GM19455 (cell line): ENCODE data around the gene TSTD2.

Experiments
- ATAC-seq: cut with Tn5 transposase; IDR thresholded peaks from one replicate; pipeline ENCODE4 v1.9.1; 2021; ENCODE audit not compliant: unreplicated experiment

TSTD2 gene

GRCh38 chr9:97632985-97633858 lies at the start of gene TSTD2, which contains the start of gene NCBP1:
Gene TSTD2 (minus strand): TSS chr9:97633368. CDS start chr9:97627562, 5,806 bp downstream.
Gene NCBP1 (plus strand): TSS chr9:97633821. CDS start chr9:97633882, 61 bp downstream.
- peak; percentile 82 for ATAC-seq

DNA sequence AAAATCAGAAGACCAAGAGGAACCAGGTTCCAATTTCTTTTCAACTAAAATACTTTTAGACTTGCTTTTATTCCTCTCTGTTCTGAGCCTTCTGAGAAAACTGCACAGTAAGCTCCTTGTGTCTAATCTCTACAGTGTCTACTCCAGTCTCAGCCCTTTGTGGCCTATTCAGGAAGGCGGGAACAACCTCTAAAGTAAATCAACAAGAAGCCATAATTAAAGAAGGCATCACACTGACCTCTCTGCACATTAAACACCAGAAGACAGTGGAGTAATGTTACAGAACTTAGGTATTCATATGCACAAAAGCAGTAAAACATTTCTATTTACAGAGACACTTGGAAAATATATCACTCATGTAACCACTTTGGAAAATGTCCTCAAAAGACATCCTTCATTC lies 49.1 kb upstream of the TSTD2 start:
- no peak for ATAC-seq

DNA sequence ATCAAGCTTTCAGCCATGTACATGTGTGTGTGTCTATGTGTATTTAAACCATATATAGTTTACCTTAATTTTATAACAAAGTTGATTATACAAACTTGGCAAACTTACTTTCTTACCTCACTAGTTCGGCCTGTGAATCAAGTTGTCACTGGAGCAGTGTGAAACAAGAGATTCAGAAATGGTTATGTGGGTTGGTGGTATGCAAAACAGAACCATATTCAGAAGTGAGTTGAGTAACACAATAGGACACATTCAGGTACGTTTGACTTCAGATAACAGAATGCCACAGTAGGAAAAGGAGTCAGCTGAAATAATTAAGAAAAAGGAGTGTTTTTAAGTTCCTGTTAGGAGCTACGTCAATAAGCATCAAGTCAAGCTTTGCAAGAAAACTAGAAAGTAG lies 42.5 kb upstream of the TSTD2 start:
- ATAC-seq: no peak

DNA sequence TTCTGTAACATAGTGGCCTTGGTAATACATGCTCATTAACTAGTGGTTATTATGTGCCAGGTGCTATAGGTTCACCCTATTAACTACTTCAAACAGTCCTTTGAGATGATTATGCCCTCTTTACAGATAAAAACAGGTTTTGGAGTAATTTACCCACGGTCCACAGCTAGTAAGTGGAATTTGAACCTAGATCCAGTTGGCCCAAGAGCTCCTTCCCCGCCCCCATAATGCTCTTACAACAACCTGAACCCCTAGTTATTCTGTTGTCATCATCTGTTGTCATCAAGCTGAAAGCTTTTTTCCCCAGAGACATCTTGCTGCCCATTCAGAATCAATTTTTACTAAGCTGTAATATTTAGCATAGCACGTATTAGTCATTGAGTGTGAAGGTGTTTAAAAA lies 40.8 kb upstream of the TSTD2 start:
- no peak for ATAC-seq

- ATAC-seq: no peak
Observed at GRCh38 chr9:97672403-97672802, 39.2 kb upstream of the TSTD2 start.

- no peak for ATAC-seq
Observed at GRCh38 chr9:97670586-97670985, 37.4 kb upstream of the TSTD2 start.

DNA sequence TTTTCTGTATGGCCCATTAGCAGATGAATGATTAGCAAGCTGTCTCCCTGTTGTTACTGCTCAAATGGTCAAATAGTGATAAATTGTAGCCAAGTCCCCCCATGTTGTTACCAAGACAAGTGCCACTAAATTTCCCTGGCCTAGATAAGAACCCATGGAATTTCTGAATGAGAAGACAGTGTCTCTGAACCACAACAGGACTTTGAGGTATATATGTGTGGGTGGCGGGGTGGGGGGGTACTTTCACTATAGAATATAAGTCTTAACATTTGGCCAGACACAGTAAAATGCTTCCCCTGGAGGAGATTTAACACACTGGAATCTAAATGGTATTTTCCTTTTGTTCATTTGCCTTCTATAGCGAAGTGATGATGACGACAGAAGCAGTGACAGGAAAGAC lies 35.3 kb upstream of the TSTD2 start:
- no peak for ATAC-seq

GRCh38 chr9:97666907-97667686 lies 33.9 kb upstream of the TSTD2 start:
- ATAC-seq: no peak

DNA sequence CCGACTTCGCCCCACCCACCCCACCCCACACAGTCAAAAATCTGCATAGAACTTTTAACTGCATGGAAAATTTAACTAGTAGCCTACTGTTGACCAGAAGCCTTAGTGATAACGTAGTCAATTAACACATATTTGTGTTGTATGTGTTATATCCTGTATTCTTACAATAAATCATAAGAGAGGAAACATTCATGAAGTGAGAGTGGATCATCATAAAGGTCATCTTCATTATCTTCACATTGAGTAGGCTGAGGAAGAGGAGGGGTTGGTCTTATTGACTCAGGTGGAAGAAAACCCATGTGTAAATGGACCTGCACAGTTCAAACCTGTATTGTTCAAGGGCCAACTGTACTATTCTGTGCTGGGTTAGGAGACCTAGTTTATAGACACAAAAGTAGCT lies 32.6 kb upstream of the TSTD2 start:
- ATAC-seq: no peak

GRCh38 chr9:97660847-97661246 lies 27.7 kb upstream of the TSTD2 start:
- no peak for ATAC-seq

DNA sequence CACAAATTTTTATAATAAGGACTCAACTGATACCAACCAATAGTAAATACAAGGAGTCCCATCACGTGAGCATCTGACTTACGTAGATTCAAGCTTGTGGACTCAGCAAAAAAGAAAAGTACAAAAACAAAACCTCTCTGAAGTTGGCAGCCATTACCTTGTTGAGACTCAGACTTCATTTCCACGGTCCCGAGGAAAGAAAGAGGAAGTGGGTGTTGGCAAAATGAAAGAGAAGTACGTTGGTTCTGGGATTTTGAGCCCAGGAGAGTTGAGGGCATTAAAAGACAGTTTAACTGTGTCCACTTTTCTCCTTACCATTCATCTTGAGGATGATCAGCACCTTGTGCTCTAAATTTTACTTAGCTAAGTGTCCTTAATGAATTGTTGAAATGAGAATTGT lies 27.2 kb upstream of the TSTD2 start:
- no peak for ATAC-seq

DNA sequence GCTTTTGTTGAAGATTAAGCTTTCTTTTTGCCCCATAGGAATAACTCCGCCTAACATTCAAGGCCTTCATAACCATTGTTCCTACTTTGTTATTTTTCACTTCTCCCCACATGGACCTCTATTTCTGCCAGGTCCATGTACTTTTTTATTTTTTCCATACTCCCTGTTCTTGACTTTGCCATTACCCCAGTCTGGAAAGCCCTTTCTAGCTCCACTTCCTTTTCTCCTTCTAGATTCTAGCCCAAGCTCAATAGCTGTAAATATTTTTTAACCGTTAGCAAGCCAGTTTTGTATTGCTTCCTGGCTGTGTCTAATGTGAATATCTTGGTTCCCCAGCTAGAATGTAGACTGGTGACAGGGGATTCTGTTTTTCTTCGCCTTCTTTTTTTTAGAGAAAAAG lies 26.6 kb upstream of the TSTD2 start:
- no peak for ATAC-seq

DNA sequence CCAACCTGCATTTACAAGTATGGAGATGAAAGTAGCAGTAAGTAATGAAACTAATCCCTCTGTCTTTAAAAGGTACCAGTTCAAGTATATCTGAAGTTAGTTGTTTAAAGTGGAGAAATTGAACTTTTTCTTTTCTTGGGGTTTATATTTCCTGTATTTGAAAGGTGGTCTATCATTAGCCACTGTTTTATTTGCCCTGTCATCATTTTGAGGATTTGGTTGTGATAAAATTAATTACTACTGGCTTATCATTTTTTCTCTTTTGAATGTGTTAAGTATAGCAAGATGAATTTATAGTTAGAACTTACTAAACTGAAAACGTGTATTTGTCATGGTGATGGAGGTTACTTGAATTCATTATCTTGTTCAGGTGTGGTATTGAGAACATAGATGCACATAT lies 25.5 kb upstream of the TSTD2 start:
- no peak for ATAC-seq

GRCh38 chr9:97651646-97652045 lies 18.5 kb upstream of the TSTD2 start:
- ATAC-seq: no peak

GRCh38 chr9:97647996-97648395 lies 14.8 kb upstream of the TSTD2 start:
- ATAC-seq: no peak

DNA sequence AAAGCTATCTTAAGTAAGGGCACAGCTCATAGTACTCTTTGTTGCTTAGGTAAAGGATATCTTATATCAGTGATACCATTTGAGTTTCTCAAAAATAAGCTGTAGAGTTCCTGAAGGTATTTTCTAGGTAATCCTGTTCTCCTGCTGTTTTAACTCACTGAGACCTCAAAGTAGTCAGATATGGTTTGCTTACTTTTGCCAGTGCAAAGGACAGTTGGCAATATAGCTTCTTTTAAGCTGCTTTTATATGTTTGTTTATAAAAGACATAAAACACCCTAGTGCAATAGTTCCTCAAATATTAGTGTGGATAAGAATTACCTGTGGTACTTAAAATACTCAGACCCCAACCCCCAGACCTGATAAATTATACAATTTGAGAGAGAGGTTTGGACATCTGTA lies 12.6 kb upstream of the TSTD2 start:
- no peak for ATAC-seq

DNA sequence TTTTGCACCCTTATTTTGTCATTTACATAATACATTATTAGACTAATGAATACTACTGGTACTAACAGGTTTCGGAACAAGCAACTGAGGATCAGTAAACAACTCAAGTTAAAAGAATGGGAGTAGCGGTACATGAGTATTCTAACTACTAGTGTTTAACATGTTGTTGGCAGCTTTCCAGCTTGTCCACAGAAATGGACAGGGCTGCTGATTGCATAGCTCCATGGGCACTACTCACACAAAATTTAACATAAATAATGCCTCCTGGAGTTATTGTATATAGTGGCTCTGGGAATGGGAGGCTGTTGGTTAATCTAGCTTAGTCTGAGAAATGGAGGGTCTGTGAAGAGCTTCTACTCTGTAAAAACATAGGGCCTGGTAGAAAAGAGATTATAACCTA lies 7.2 kb upstream of the TSTD2 start:
- no peak for ATAC-seq

GRCh38 chr9:97638666-97639065 lies 5.5 kb upstream of the TSTD2 start:
- ATAC-seq: no peak

- no peak for ATAC-seq
Observed at GRCh38 chr9:97636903-97637302, 3.7 kb upstream of the TSTD2 start.

DNA sequence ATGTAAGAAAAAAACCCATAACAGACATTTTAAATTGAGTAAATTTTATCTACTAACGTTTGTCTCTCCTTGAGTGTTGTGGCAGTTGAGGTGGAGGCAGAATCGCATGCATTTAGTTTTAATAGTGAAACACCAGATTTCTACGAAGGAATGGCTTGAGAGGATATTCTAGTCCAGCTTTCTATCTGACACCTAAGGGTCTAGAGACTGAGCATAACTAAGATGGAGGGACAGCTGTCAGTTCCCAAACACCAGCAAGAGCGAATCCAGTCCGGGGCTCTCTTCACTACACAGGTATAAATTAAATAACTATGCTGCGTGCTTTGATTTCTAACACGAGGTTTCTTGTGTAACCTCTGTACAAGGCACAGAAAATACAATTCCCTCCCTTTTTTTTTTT lies 1.9 kb upstream of the TSTD2 start:
- ATAC-seq: no peak

- peak; percentile 4 for ATAC-seq
Observed at GRCh38 chr9:97633859-97634490, 807 bp upstream of the TSTD2 start.
